Endothelial cell of umbilical vein (primary cell): Measurements from ENCODE around the gene AMFR.

Experiments used
- EZH2 ChIP-seq: IDR thresholded peaks from 2 replicates; pipeline ENCODE4 v1.6.1; 2012; ENCODE audit warnings: borderline replicate concordance, low read depth, mild to moderate bottlenecking, moderate library complexity, low read length, inconsistent platforms; ENCODE audit not compliant: severe bottlenecking
- FOS ChIP-seq: IDR thresholded peaks from 2 replicates; pipeline ENCODE4 v1.6.1; 2011; ENCODE audit warnings: mild to moderate bottlenecking, low read length, moderate library complexity, borderline replicate concordance; ENCODE audit not compliant: insufficient read depth
- GATA2 ChIP-seq: IDR thresholded peaks from 2 replicates; pipeline ENCODE4 v1.7.0; 2011; ENCODE audit warnings: low read depth, mild to moderate bottlenecking, moderate library complexity, mixed read lengths, low read length; ENCODE audit not compliant: insufficient read length, insufficient read depth
- MYC ChIP-seq: IDR thresholded peaks from one replicate; pipeline ENCODE4 v1.6.1; 2011; ENCODE audit warnings: mild to moderate bottlenecking, low read depth, low read length
- POLR2A ChIP-seq: IDR thresholded peaks from 2 replicates; pipeline ENCODE4 v1.6.1; 2012; ENCODE audit warnings: low read depth, mild to moderate bottlenecking, control low read depth, low read length
- POLR2AphosphoS5 ChIP-seq: IDR thresholded peaks from 2 replicates; pipeline ENCODE4 v1.6.1; 2012; ENCODE audit warnings: low read depth, mild to moderate bottlenecking, control low read depth, low read length, moderate library complexity; ENCODE audit not compliant: insufficient read depth
- TF ChIP-seq, protein P1 (sequence below), 2 donors: IDR thresholded peaks; 1 replicate in 1 of 2; 2 replicates in 1 of 2; pipeline ENCODE4 v1.5.1; 2011; ENCODE audit warnings: low read length in 2 of 2, mild to moderate bottlenecking in 2 of 2, moderate library complexity in 2 of 2, control low read depth in 1 of 2, inconsistent platforms in 1 of 2, low read depth in 1 of 2; ENCODE audit not compliant: insufficient read depth in 1 of 2; ENCODE audit errors: extremely low read depth in 1 of 2
- TF ChIP-seq, protein P2 (sequence below): IDR thresholded peaks from 2 replicates; pipeline ENCODE4 v1.6.1; 2011; ENCODE audit not compliant: insufficient read depth, insufficient read length

DNA sequence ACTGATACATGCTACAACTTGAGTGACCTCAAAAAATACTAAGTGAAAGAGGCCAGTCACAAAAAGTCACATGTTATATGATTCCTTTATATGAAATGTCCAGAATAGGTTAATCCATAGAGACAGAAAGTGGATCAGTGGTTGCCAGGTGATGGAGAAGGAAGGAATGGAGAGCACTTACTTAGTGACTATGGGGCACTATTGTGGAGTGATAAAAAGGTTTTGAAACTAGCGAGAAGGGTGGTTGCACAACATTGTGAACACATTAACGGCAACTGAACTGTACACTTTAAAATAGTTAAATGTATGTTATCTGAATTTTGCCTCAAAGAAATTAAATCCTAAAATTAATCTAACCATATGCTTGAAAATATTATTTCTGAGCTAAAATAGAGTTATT is 25.9 kb downstream of the AMFR start:
- no peak for TF ChIP-seq POLR2AphosphoS5
- no peak for TF ChIP-seq POLR2A
- TF ChIP-seq, protein P1, sequence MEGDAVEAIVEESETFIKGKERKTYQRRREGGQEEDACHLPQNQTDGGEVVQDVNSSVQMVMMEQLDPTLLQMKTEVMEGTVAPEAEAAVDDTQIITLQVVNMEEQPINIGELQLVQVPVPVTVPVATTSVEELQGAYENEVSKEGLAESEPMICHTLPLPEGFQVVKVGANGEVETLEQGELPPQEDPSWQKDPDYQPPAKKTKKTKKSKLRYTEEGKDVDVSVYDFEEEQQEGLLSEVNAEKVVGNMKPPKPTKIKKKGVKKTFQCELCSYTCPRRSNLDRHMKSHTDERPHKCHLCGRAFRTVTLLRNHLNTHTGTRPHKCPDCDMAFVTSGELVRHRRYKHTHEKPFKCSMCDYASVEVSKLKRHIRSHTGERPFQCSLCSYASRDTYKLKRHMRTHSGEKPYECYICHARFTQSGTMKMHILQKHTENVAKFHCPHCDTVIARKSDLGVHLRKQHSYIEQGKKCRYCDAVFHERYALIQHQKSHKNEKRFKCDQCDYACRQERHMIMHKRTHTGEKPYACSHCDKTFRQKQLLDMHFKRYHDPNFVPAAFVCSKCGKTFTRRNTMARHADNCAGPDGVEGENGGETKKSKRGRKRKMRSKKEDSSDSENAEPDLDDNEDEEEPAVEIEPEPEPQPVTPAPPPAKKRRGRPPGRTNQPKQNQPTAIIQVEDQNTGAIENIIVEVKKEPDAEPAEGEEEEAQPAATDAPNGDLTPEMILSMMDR (IDR thresholded peaks at IDR 0.05; ENCODE audit: extremely low read depth in 1 of 2, insufficient read depth in 1 of 2, low read depth in 1 of 2, low read length in 2 of 2): no peak
- no peak for TF ChIP-seq EZH2
- no peak for TF ChIP-seq GATA2
- TF ChIP-seq FOS: no peak
- TF ChIP-seq, protein P2, sequence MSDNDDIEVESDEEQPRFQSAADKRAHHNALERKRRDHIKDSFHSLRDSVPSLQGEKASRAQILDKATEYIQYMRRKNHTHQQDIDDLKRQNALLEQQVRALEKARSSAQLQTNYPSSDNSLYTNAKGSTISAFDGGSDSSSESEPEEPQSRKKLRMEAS: no peak
- TF ChIP-seq MYC: no peak
